Right lobe of liver (tissue), 4 donors: ENCODE measurements around the gene MYO1D.

Experiments
- CTCF ChIP-seq, 4 donors: fragments of 200-600 bp in 3 of 4; fragments of 450-650 bp in 1 of 4; IDR thresholded peaks; one replicate each; pipeline versions ENCODE4 v1.5.1 to v1.8.0; 2016 to 2022; ENCODE audit warnings: antibody characterized with exemption in 4 of 4, mild to moderate bottlenecking in 2 of 4
- POLR2A ChIP-seq: fragments of 450-650 bp; IDR thresholded peaks from one replicate; pipeline ENCODE4 v1.6.1; 2017; ENCODE audit warnings: antibody characterized with exemption, mild to moderate bottlenecking
- donor health status: DM: no; HTN: no; CAD: no.
- donor health status: DM: no; HTN: no; CAD: no.
- donor health status: DM: no; HTN: yes; CAD: no.

DNA sequence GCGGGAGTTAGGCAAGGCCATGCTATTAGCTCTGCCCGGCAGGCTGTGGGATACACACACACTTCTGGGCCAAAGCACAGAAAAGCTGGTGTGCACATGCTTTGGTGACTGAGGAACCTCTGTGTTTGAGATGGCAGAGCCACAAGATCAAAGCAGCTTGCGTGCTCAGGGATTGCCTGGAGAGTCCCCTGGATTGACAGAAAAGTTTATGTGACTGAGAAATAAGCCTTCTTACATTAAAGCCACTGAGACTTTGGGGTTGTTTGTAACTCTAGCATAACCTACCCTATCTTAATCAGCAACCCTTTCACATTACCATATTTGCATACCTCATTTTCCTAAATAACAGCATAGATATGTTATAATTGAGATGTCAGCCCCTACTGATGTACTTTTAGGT, 69.3 kb downstream of the MYO1D start:
- TF ChIP-seq CTCF (IDR thresholded peaks at IDR 0.05), result no peak
- no peak for TF ChIP-seq POLR2A
